Measurements from ENCODE around the gene RRN3.
"Not testable (repeated sequence)": the region's sequence is repeated elsewhere in the genome, so short reads cannot be mapped to it uniquely, and the experiment has no call there.

RRN3 gene

DNA sequence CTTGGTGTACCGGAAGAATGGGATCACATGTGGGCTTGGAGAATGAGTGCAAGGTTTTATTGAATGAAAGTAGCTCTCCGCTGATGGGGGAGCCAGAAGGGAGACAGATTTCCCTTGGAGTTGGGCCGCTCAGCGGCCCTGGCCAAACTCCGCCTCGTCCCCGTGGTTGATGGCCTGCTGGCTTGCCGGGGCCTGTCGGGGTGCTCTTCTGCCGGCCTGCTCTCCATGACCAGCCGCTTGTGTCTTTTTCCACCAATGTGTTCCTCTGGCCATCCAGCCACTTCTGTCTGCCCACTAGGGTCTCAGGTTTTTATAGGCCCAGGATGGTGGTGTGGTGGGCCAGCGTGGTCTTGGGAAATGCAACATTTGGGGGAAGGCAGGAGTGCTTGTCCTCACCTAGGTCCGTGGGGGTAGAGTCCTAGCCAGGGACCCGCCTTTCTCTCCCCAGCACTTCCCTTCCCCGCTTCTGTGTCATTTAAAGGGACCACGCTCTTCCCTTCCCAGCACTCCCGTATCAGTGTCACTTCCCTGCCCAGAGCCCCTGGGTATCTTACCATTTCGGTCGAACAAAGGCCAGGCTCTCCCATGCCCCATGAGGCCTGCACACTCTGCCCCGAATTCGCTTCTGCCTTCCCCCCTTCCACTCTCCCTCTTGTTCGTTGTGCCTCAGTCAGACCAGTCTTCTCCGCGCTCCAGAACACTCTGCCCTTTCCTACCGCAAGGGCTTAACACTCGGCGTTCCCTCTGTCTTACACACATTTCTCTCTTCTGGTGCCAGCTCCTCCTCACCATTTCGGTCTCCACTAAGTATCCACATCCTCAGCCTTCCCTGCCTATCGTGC lies 66.3 kb downstream of the RRN3 start:
- DNase-seq = not testable (repeated sequence)

- not testable (repeated sequence) for DNase-seq
Observed at GRCh38 chr16:15027051-15027450, 67.0 kb downstream of the RRN3 start.

- not testable (repeated sequence) for DNase-seq
Observed at GRCh38 chr16:15025234-15025951, 68.7 kb downstream of the RRN3 start.

GRCh38 chr16:15024858-15025199 lies 69.2 kb downstream of the RRN3 start:
- DNase-seq = not testable (repeated sequence)

DNA sequence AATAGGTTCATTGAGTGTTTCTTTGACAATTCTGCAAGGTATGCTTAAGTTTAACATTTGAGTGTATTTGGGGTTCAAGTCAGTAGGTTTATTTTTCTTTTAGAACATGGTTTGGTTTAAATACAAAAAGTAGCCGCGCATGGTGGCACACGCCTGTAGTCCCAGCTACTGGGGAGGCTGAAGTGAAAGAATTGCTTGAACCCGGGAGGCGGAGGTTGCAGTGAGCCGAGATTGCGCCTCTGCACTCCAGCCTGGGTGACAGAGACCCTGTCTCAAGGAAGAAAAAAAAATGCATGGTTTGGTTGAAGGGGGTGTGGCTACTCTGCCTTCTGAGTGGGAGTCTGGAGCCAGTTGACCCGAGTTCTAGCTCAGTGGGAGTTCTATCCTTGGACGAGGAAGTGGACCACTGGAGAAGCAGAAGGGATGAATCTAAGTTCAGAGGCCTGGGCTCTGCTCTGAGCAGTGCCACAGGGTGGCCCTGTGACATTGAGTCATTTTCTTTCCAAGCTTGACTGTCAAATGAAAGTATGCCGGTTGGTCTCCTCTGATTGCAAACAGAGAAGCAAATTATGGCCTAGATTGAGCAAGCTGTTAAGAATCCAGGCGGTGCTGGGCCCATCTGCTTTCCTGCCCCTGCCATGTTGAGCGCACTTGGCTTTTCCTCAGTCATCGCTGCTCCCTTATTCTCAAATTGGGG lies 70.5 kb downstream of the RRN3 start:
- not testable (repeated sequence) for DNase-seq

DNA sequence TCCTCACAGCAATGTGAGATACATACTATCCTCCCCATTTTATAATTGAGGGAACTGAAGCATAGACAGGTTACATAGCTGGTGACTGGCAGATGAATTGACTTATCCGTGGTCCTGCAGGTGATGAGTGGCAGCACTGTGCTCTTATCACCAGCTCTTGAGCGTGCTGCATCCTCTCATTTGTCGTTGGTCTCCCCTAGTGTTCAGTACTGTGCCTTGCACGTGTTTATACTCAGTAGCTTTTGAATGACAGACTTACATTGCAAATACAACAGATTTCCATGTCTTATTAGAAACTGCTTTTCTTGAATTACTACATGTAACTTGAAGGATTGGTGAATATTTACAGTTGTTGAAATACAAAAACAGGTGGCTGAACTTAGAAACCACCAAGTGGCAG lies 71.9 kb downstream of the RRN3 start:
- not testable (repeated sequence) for DNase-seq

DNA sequence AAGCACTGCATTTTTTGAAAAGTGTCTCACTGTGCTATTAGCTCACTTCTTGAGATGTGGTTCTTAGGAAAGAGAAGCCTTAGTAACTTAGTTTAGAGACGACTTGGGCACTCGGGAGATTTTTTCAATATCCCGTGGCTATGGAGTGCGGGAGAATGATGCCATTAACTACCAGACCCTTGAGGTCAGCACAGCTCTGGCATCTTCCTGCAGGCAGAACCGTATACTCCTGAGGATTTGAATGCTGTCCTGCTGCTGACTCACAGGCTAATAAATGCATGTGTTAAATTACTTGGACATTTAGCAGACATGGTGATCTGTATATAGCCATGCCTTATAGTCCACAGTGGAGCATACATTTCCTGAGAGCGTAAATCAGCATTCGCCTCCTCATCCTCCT lies 72.6 kb downstream of the RRN3 start:
- not testable (repeated sequence) for DNase-seq

- not testable (repeated sequence) for DNase-seq
Observed at GRCh38 chr16:15016951-15017580, 77.0 kb downstream of the RRN3 start.

- not testable (repeated sequence) for DNase-seq
Observed at GRCh38 chr16:15016354-15016753, 77.7 kb downstream of the RRN3 start.

DNA sequence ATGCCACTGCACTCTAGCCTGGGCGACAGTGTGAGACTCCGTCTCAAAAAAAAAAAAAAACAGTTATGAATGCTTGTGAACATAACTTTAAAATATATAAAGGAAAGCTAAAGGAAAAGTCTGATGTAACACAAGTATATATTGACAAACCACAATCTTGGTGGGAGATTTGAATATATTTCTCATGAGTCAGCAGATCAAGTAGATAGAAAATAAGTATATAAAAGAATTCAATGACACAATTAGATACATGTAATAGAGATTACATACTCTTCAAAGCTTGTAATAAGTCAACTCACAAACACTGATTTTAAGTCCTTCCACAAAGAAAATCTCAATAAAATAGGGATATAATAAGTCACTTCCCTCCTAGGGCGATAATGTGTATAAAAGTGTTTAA lies 78.4 kb downstream of the RRN3 start:
- not testable (repeated sequence) for DNase-seq

GRCh38 chr16:15012941-15013340 lies 81.1 kb downstream of the RRN3 start:
- DNase-seq = not testable (repeated sequence)
